Activated CD4-positive, alpha-beta memory T cell treated with anti-CD3 and anti-CD28 coated beads, Interleukin-2, amount 10 ng/mL, durations not matched to agents 7 days and 5 days (primary cell): ENCODE measurements around the gene PDE4A. TPM values are rescaled to one million over a fixed set of nuclear protein-coding genes. Genes with fewer than 3 reads are reported as not detected.

ENCODE experiments used
- CTCF ChIA-PET: fragments of 350-600 bp; sonication (Branson Sonifier 250); formaldehyde crosslinking; loops from one replicate; lab custom pipeline; 2021; ENCODE audit warnings: antibody characterized with exemption, inconsistent platforms; lab: Charles Lee
- POLR2A ChIA-PET: fragments of 350-600 bp; sonication (Branson Sonifier 250); formaldehyde crosslinking; loops from one replicate; lab custom pipeline; 2021; ENCODE audit warnings: antibody characterized with exemption; lab: Charles Lee
- DNase-seq: peaks from one replicate; pipeline ENCODE4 v3.0.0-alpha.2; 2020
- H3K27ac Mint-ChIP-seq: one replicate; pipeline ENCODE4 v1.8.0; 2021; ENCODE audit warnings: mild to moderate bottlenecking, mixed read lengths
- H3K27me3 Mint-ChIP-seq: one replicate; pipeline ENCODE4 v1.8.0; 2021; ENCODE audit warnings: mixed read lengths
- H3K36me3 Mint-ChIP-seq: one replicate; pipeline ENCODE4 v1.8.0; 2021; ENCODE audit warnings: low read depth, mixed read lengths
- H3K4me1 Mint-ChIP-seq: one replicate; pipeline ENCODE4 v1.8.0; 2021; ENCODE audit warnings: mixed read lengths
- H3K4me3 Mint-ChIP-seq: one replicate; pipeline ENCODE4 v1.8.0; 2021; ENCODE audit warnings: mild to moderate bottlenecking, mixed read lengths
- H3K9me3 Mint-ChIP-seq: one replicate; pipeline ENCODE4 v1.8.0; 2021; ENCODE audit warnings: mixed read lengths
- total RNA-seq, 2 experiments: library from RNA; stranded (reverse); gene quantifications; one replicate each; pipeline ENCODE4 v1.2.3, GENCODE V29; 2021

PDE4A gene
- total RNA-seq, 2 experiments from 2014 or later: 56.2 to 58.1 TPM

DNA sequence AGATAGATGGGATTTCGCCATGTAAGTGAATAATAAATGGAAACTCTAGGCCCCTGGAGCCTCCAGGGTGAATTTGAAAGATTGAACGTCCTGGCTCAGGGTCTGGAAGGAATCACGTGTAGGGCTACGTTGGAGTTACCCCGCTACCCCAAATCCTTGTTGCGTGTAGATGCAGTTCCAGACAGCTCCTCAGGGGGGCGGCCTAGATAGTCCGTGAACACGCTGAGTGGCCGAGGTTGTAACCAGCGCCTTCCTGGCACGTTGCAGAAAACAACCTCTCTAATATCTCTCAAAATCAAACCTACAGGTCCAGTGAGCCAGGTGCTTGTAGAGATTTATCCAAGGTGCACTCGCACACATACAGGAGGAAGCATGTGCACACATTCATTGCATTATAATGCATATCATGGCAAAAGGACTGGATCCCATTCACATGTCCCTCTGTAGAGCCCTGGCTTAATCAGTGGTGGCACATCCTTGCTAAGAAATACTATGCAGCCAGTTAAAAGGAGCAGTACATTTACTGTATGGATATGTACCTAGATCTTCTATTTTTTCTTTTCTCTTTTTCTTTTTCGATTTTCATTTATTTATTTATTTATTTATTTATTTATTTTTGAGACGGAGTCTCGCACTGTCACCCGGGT, 85.4 kb downstream of the PDE4A start:
- no peak overlapping the region for H3K27ac Mint-ChIP-seq

DNA sequence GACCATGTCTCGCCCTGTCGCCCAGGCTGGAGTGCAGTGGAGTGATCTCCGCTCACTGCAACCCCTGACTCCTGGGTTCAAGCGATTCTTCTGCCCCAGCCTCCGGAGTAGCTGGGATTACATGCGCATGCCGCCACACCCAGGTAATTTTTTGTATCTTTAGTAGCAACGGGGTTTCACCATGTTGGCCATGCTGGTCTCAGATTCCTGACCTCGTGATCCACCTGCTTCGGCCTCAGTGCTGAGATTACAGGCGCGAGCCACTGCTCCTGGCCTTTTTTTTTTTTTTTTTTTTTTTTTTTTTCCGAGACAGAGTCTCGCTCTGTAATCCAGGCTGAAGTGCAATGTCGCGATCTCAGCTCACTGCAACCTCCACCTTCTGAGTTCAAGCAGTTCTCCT, 87.7 kb downstream of the PDE4A start:
- DNase-seq: no peak
- peaks cover 29% of the 10 kb centered on the region for H3K4me1 Mint-ChIP-seq
- no peak overlapping the region for H3K4me3 Mint-ChIP-seq
- no peaks in the 10 kb centered on the region for H3K36me3 Mint-ChIP-seq
- no peaks in the 10 kb centered on the region for H3K9me3 Mint-ChIP-seq
- POLR2A ChIA-PET: interaction anchor here (0.8 kb wide), 1 partner anchor 18 kb away, joined by 3 read pairs; no protein-coding TSS in a partner anchor
- no peak overlapping the region for H3K27ac Mint-ChIP-seq
- H3K27me3 Mint-ChIP-seq: peaks cover 9% of the 10 kb centered on the region
- CTCF ChIA-PET: interaction anchor here (0.6 to 3.4 kb wide), 10 partner anchors 16 to 197 kb away, joined by 3 to 17 read pairs (median 4); partner anchors contain the start of gene QTRT1

More for the DNA sequence above, 85.4 kb downstream of the PDE4A start:
- ChIA-PET POLR2A (interaction anchor here (1.5 to 1.9 kb wide), 3 partner anchors 12 to 147 kb away, joined by 5 to 6 read pairs (median 5); partner anchors contain the start of gene S1PR5), CTCF (interaction anchor here (0.5 to 2.2 kb wide), 10 partner anchors 13 to 194 kb away, joined by 3 to 5 read pairs (median 3); no protein-coding TSS in a partner anchor)
- H3K27me3 Mint-ChIP-seq: no peaks in the 10 kb centered on the region
- DNase-seq: peak; percentile 87
- no peaks in the 10 kb centered on the region for H3K9me3 Mint-ChIP-seq
- peaks cover 37% of the 10 kb centered on the region for H3K4me1 Mint-ChIP-seq
- H3K4me3 Mint-ChIP-seq: peak overlapping the region; percentile 25
- peaks cover 7% of the 10 kb centered on the region for H3K36me3 Mint-ChIP-seq

DNA sequence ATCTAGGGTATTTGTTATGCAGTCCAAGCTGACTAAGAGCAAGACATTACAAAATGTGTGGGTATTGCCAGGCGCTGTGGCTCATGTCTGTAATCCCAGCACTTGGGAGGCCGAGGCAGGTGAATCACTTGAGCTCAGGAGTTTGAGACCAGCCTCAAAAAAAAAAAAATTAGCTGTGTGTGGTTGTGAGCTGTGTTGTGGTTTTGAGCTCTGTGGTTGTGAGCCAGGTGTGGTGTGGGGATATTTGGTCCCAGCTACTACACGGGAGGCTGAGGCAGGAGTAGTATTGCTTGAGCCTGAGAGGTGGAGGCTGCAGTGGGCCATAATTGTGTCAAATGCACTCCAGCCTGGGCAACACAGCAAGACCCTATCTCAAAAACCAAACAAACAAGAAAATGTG, 88.4 kb downstream of the PDE4A start:
- DNase-seq: peak; percentile 37

DNA sequence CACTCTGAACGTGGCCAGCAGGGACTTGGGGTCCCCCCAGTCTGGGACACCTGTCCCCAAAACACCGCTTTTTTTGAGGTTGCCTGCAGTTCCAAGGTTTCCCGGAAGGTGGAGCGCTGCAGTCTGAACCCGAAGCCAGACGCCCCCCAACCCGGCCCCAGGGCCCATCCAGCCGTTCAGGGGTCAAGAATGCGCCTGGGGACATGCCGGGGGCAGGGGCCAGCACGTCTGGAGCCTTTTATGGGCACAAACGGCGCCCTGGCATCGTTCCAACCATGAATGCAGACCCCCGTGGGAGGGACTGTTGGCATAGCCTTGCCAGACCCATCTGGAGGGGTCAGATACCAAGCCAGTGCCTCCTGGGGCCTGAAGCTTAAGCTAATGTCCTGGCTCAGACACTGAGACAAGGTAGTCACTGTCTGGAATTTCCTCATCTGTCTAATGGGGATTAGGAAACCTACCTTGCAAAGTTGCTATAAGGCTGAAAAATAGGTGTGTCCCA, 90.0 kb downstream of the PDE4A start:
- POLR2A ChIA-PET: no interaction called here
- peaks cover 25% of the 10 kb centered on the region for H3K4me1 Mint-ChIP-seq
- no peaks in the 10 kb centered on the region for H3K36me3 Mint-ChIP-seq
- H3K4me3 Mint-ChIP-seq: no peak overlapping the region
- H3K27me3 Mint-ChIP-seq: peaks cover 30% of the 10 kb centered on the region
- H3K27ac Mint-ChIP-seq: no peak overlapping the region
- peak; percentile 63 for DNase-seq
- CTCF ChIA-PET: interaction anchor here (0.6 to 3.4 kb wide), 10 partner anchors 10 to 189 kb away, joined by 3 to 17 read pairs (median 4); no protein-coding TSS in a partner anchor
- no peaks in the 10 kb centered on the region for H3K9me3 Mint-ChIP-seq

More for the DNA sequence above, 88.4 kb downstream of the PDE4A start:
- peaks cover 16% of the 10 kb centered on the region for H3K27me3 Mint-ChIP-seq
- no peak overlapping the region for H3K4me3 Mint-ChIP-seq
- H3K9me3 Mint-ChIP-seq: no peaks in the 10 kb centered on the region
- H3K36me3 Mint-ChIP-seq: no peaks in the 10 kb centered on the region
- ChIA-PET POLR2A (interaction anchor here (0.8 to 1.4 kb wide), 3 partner anchors 17 to 59 kb away, joined by 3 to 4 read pairs (median 3); no protein-coding TSS in a partner anchor), CTCF (interaction anchor here (0.6 to 3.4 kb wide), 12 partner anchors 9 to 193 kb away, joined by 3 to 17 read pairs (median 4); partner anchors contain the start of genes CDC37 and QTRT1)
- peak overlapping the region; percentile 32 for H3K27ac Mint-ChIP-seq
- peaks cover 25% of the 10 kb centered on the region for H3K4me1 Mint-ChIP-seq

DNA sequence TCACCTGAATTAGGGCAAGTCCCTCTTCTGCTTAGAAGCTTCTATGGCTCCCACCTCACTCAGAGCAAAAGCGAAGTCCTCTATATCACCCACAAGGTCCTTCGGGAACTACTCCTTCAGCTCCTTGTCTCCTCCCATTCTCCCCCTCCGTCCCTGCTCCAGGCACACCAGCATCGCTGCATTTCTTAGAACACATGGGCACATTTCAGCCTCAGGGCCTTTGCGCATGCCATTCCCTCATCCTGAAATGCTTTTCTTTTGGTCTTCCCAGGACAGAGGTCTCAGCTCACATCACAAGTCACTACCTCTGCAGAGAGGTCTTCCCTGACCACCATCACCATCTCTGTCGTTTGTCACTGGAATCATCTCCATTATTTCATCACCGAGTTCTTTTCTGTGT, 92.9 kb downstream of the PDE4A start:
- H3K4me3 Mint-ChIP-seq: no peak overlapping the region
- peaks cover 50% of the 10 kb centered on the region for H3K27me3 Mint-ChIP-seq
- H3K9me3 Mint-ChIP-seq: no peaks in the 10 kb centered on the region
- peaks cover 34% of the 10 kb centered on the region for H3K4me1 Mint-ChIP-seq
- DNase-seq: no peak
- no peak overlapping the region for H3K27ac Mint-ChIP-seq
- ChIA-PET CTCF (interaction anchor here (1.2 kb wide), 1 partner anchor 60 kb away, joined by 3 read pairs; no protein-coding TSS in a partner anchor), POLR2A (no interaction called here)
- no peaks in the 10 kb centered on the region for H3K36me3 Mint-ChIP-seq

DNA sequence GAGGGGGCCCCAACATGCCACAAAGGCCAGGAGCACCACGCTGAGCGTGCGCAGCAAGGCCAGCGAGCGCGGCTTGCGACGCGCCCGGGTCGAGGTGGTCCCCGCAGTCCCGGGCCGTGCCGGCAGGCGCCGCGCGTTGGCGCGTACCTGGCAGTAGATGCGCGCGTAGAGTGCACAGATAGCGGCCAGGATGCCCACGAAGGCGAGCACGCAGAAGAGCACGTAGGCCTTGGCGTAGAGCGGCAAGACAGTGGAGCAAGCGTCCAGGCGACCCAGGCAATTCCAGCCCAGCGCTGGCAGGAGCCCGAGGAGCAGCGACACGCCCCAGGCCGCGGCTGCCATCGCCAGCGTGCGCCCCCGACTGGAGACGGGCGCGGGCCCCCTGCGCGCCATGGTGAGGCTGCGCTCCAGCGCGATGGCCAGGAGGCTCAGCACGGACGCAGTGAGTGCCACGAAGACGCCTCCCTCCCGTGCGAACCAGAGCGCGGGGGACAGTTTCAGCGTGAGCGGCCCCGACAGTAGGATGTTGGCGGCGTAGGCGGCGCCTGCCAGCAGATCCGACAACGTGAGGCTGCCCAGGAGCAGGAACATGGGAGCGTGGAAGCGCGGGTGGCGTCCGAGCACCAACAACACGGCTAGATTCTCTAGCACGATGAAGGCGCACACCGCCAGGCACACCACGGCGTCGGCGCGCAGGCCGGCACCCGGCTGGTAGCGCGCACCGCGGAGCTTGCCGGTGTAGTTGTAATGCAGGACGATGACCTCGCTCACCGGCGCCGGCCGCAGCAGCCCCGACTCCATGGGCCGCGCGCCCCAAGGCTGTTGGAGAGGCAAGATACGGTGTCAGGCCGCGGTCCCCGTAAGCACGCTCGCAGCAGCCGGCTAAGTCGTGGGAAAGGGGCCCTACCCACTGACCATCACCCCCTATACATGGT, 94.1 kb downstream of the PDE4A start:
- DNase-seq: peak; percentile 46
- H3K4me3 Mint-ChIP-seq: peak overlapping the region; percentile 39
- peaks cover 35% of the 10 kb centered on the region for H3K4me1 Mint-ChIP-seq
- peaks cover 62% of the 10 kb centered on the region for H3K27me3 Mint-ChIP-seq
- H3K36me3 Mint-ChIP-seq: no peaks in the 10 kb centered on the region
- ChIA-PET CTCF (no interaction called here), POLR2A (no interaction called here)
- no peak overlapping the region for H3K27ac Mint-ChIP-seq
- no peaks in the 10 kb centered on the region for H3K9me3 Mint-ChIP-seq

DNA sequence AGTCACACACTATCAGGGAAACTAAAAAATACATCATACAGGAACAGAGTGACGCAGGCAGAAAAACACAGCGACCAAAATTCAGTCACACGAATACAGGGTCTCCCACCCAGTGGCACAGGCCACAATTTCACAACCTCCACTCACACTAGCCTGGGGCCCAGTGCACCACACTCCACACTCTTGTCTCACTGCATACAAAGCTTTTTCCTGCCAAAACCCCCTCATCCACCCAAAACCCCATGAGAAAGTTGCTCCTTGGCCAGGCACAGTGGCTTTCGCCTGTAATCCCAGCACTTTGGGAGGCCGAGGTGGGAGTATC, 95.7 kb downstream of the PDE4A start:
- H3K4me1 Mint-ChIP-seq: peaks cover 32% of the 10 kb centered on the region
- peaks cover 70% of the 10 kb centered on the region for H3K27me3 Mint-ChIP-seq
- H3K27ac Mint-ChIP-seq: peak overlapping the region; percentile 26
- H3K36me3 Mint-ChIP-seq: no peaks in the 10 kb centered on the region
- H3K9me3 Mint-ChIP-seq: no peaks in the 10 kb centered on the region
- POLR2A ChIA-PET: interaction anchor here (0.6 to 1.4 kb wide), 2 partner anchors 37 to 95 kb away, joined by 3 to 4 read pairs; no protein-coding TSS in a partner anchor
- no peak for DNase-seq
- CTCF ChIA-PET: interaction anchor here (1.0 to 1.1 kb wide), 2 partner anchors 12 to 50 kb away, joined by 3 to 4 read pairs; partner anchors contain the start of gene KRI1
- peak overlapping the region; percentile 47 for H3K4me3 Mint-ChIP-seq

DNA sequence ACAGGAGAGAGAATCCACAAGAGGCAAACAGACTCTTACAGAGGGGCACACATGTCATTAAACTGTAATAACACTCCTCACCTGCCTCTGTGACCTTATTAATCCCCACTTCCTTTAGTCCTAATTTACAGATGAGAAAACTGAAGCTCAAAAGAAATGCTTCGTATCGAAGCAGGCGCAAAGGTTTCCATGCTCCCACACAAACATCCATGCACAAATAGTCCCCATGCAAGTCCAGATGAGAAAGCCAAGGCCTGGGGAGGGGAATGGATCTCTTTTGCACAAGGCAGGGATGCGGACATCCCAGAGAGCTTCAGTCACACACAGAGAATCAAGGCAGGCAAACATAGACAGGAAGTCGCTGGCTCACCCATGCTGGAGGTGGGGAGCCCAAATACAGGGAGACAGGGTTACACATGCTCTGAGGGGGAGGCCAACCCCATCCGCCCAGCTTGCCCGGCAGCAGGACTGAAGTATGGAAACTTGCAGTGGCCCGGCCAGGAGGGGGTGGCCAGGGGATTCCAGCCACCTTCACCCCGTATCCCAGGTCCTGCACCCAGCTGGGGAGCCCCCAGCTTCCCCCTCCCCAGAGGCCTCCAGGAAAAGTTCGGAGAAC, 96.4 kb downstream of the PDE4A start:
- ChIA-PET POLR2A (interaction anchor here (0.6 to 1.4 kb wide), 3 partner anchors 37 to 95 kb away, joined by 3 to 6 read pairs (median 4); no protein-coding TSS in a partner anchor), CTCF (interaction anchor here (1.0 to 1.1 kb wide), 3 partner anchors 13 to 65 kb away, joined by 3 to 4 read pairs (median 4); partner anchors contain the start of gene KRI1)
- Mint-ChIP-seq H3K4me3 (peak overlapping the region; percentile 54), H3K27me3 (peaks cover 68% of the 10 kb centered on the region), H3K4me1 (peaks cover 32% of the 10 kb centered on the region), H3K27ac (no peak overlapping the region), H3K36me3 (no peaks in the 10 kb centered on the region), H3K9me3 (no peaks in the 10 kb centered on the region)
- DNase-seq: no peak

DNA sequence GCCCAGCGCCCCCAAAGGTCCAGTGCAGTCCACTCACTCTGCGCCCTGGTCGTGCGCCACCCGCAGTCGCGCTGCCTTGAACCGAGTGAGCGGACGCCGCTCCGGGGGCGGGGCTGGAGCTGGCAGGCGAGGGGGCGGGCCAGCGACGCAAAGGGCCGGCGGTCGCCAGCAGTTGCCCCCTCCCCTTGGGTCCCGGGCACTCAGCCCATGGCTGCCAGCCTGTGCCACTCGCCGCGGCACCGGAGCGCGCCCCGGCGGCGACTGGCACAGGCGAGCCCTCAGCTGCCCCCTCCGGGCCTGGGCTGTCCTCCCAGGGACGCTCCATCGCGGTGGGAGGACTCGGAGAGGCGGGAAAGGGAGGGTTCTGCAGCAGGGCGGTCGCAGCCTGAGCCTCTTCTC, 97.0 kb downstream of the PDE4A start, which contains the start of gene S1PR5:
Gene S1PR5 (minus strand): TSS at position 87 of the 399 bp plus-strand sequence. CDS start 2,436 bp downstream, outside the sequence.
- peak within 1 kb of the TSS; percentile 54 for H3K4me3 Mint-ChIP-seq
- no peak for DNase-seq
- no peaks in the 10 kb centered on the region for H3K9me3 Mint-ChIP-seq
- H3K36me3 Mint-ChIP-seq: no peaks in the 10 kb centered on the region
- H3K27ac Mint-ChIP-seq: peak within 1 kb of the TSS; percentile 45
- CTCF ChIA-PET: interaction anchor here (1.1 kb wide), 1 partner anchor 65 kb away, joined by 4 read pairs; no protein-coding TSS in a partner anchor
- H3K27me3 Mint-ChIP-seq: peaks cover 68% of the 10 kb centered on the region
- POLR2A ChIA-PET: interaction anchor here (1.0 to 1.5 kb wide), 4 partner anchors 11 to 89 kb away, joined by 3 to 6 read pairs (median 4); no protein-coding TSS in a partner anchor
- H3K4me1 Mint-ChIP-seq: peaks cover 32% of the 10 kb centered on the region

DNA sequence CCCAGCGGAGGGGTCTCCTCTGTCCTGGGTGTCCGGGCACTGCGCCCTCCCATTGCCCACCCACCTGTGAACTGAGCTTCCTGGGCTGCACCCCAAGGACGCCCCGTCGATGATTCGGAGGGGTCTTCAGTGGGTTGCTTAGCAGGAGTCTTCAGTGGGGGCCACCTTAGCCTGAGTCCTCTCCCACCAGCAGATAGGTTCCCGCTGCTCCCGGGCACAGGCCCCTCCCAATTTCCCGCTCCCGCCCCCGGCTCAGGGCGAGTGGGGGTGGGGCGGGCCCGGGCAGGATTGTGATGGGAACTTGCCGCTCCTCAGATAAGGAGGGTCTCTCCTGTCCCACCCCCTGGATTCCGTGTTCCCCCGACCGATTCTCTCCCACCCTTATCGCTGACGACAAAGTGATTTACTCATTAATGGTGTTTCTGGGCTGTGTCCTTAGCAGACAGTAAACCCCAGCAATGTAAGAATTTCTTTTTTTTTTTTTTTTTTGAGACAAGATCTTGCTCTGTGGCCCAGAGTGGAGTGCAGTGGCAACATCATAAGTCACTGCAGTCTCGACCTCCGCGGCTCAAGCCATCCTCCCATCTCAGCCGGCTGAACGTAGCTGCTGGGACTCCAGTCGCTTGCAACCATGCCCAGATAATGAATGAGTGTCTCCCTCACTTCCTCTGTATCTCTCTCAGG, 97.6 kb downstream of the PDE4A start:
- Mint-ChIP-seq H3K4me3 (peak overlapping the region; percentile 34), H3K4me1 (peaks cover 32% of the 10 kb centered on the region), H3K9me3 (no peaks in the 10 kb centered on the region), H3K27ac (peak overlapping the region; percentile 45), H3K27me3 (peaks cover 63% of the 10 kb centered on the region), H3K36me3 (no peaks in the 10 kb centered on the region)
- POLR2A ChIA-PET: interaction anchor here (1.0 to 1.5 kb wide), 4 partner anchors 11 to 89 kb away, joined by 3 to 6 read pairs (median 4); no protein-coding TSS in a partner anchor
- no peak for DNase-seq
- CTCF ChIA-PET: interaction anchor here (0.7 to 1.1 kb wide), 4 partner anchors 9 to 64 kb away, joined by 3 to 5 read pairs (median 4); no protein-coding TSS in a partner anchor
